MG63 (cell line): ENCODE data around the gene CCDC149. TPM values are rescaled to one million over a fixed set of nuclear protein-coding genes. Genes with fewer than 3 reads are reported as not detected.

Source experiments
- DNase-seq: peaks from one replicate; pipeline ENCODE4 v3.0.0-alpha.2; 2020
- H3K27me3 ChIP-seq: fragments of 250-450 bp; sonication (Bioruptor Pico); 2 replicates; pipeline ENCODE4 v1.5.1; 2020; ENCODE audit warnings: mild to moderate bottlenecking, moderate library complexity
- H3K36me3 ChIP-seq: fragments of 250-450 bp; sonication (Bioruptor Pico); 2 replicates; pipeline ENCODE4 v1.5.1; 2020; ENCODE audit warnings: mild to moderate bottlenecking, moderate library complexity
- H3K4me3 ChIP-seq: fragments of 250-450 bp; sonication (Bioruptor Pico); 2 replicates; pipeline ENCODE4 v1.5.1; 2020; ENCODE audit warnings: mild to moderate bottlenecking, moderate library complexity
- H3K9me3 ChIP-seq: fragments of 250-450 bp; sonication (Bioruptor Pico); 2 replicates; pipeline ENCODE4 v1.5.1; 2020; ENCODE audit warnings: mild to moderate bottlenecking, moderate library complexity
- total RNA-seq: library from RNA; depleted of rRNA; stranded (reverse); fragments of >200 nt; shearing (Covaris generic); gene quantifications from 2 replicates; pipeline ENCODE4 v1.2.3, GENCODE V29; 2014; ENCODE audit warnings: low replicate concordance

Gene CCDC149
- total RNA-seq, 1 experiment from 2014 or later, result 2.3 TPM

GRCh38 chr4:24783506-24783905 is 129.3 kb downstream of the CCDC149 start:
- no peak for DNase-seq
- Histone ChIP-seq H3K27me3 (no peaks in the 10 kb centered on the region), H3K4me3 (no peak overlapping the region)

DNA sequence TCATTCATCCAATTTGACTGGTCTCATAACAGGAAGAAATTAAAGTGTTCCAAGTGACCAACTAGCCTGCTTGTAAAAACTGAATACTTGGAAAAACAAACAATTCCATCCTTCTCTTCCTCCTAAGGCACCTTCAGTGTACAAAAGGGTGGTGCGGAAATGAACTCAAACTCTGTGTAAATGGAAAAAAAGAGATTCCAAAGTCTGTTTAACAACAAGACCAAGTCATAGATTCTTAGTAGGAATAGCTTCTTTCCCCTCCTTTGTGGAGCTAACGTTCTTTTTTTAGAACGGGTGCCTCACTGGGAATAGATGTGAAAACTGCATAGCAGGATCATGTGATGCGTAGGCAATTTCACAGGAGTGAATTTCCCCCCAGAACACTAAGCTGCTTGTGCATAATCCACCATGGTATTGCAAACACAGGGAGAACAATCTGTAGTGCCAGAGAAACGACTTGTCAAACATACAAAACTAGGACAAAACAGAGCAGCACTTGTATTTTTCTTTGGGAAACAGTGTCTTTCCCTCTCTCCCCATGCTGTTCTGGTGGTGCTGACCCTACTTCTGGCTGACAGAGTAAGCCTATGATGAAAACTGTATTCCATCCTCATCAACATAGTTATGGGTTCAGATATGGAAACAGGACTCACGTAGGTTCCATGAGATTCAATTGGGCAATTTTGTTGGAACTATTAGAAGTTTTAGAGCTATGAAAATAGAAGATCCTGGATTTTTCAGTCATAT is 130.7 kb downstream of the CCDC149 start:
- no peak for DNase-seq

More at GRCh38 chr4:24783506-24783905, 129.3 kb downstream of the CCDC149 start:
- H3K9me3 ChIP-seq, result 0 out of 2 replicates have a peak, but pooled peaks cover 5% of the 10 kb centered on the region
- no peaks in the 10 kb centered on the region for H3K36me3 ChIP-seq

GRCh38 chr4:24780936-24781495 is 131.8 kb downstream of the CCDC149 start:
- H3K4me3 ChIP-seq, result no peak overlapping the region
- H3K27me3 ChIP-seq, result no peaks in the 10 kb centered on the region
- DNase-seq, result no peak
- H3K9me3 ChIP-seq, result no peaks in the 10 kb centered on the region
- no peaks in the 10 kb centered on the region for H3K36me3 ChIP-seq

More for the DNA sequence above, 130.7 kb downstream of the CCDC149 start:
- no peaks in the 10 kb centered on the region for H3K27me3 ChIP-seq
- H3K4me3 ChIP-seq, result no peak overlapping the region
- no peaks in the 10 kb centered on the region for H3K36me3 ChIP-seq
- 0 out of 2 replicates have a peak, but pooled peaks cover under 1% of the 10 kb centered on the region for H3K9me3 ChIP-seq

DNA sequence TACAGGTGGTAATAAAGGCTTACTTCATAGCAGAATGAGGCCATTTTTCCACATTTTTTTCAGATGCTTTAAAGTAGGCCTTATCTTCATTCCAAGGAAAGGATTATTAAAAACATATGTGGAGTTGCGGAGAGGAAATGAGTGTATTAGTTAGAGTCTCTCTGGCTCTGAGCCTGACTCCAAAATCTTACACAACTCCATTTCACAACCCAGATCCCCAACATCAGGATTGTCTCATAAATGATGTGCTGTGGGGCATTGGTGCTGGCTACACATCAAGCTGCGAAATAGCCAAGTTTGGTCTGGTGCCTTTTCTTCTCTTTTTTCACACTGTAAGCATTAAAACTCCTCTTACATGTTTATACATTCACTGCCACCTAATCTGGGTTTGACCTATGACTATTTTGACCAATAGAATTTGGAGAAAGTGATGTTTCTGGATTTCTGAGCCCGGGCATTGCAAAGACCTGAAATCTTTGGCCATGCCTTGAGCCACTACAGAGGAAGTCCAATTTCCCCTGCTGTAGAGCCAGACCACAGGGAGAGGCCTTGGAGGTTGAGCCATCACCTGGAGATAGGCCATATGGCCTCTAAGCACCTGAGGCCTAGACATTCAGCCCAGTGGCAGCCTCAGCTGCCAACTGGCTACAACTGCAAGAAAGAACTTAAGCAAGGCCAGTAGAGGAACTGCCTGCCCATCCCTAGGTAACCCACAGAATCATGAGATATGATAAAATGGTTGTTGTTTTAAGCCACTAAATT is 134.2 kb downstream of the CCDC149 start:
- peak; percentile 80 for DNase-seq
- no peak overlapping the region for H3K4me3 ChIP-seq
- no peaks in the 10 kb centered on the region for H3K36me3 ChIP-seq
- no peaks in the 10 kb centered on the region for H3K27me3 ChIP-seq
- H3K9me3 ChIP-seq, result no peaks in the 10 kb centered on the region

GRCh38 chr4:24777536-24778463 is 135.0 kb downstream of the CCDC149 start:
- Histone ChIP-seq H3K27me3 (no peaks in the 10 kb centered on the region), H3K9me3 (no peaks in the 10 kb centered on the region), H3K4me3 (no peak overlapping the region), H3K36me3 (no peaks in the 10 kb centered on the region)
- no peak for DNase-seq

- H3K27me3 ChIP-seq, result no peaks in the 10 kb centered on the region
Observed at GRCh38 chr4:24775750-24776149, 137.1 kb downstream of the CCDC149 start.

GRCh38 chr4:24775032-24775605 is 137.7 kb downstream of the CCDC149 start:
- H3K9me3 ChIP-seq, result no peaks in the 10 kb centered on the region
- no peak overlapping the region for H3K4me3 ChIP-seq
- DNase-seq, result no peak
- no peaks in the 10 kb centered on the region for H3K27me3 ChIP-seq
- H3K36me3 ChIP-seq, result no peaks in the 10 kb centered on the region

More at GRCh38 chr4:24775750-24776149, 137.1 kb downstream of the CCDC149 start:
- Histone ChIP-seq H3K36me3 (no peaks in the 10 kb centered on the region), H3K4me3 (no peak overlapping the region), H3K9me3 (no peaks in the 10 kb centered on the region)
- no peak for DNase-seq

DNA sequence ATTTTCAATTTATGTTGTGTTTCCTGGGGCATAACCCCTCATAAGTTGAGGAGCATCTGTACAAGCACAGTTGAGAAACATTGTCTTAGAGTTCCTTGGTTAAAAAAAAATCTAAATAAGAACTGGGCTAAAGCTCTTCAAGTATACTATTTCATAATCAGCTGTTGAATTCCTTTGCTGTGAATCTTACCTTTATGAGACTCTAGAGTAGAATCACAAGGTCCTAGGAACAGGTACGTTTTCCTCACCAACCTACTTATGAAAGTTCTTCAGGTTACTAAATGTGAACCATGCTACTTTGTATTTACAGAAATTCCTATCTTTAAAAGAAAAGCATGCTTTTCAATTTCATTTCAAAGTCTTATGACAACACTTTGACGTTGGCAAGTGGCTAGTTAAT is 138.4 kb downstream of the CCDC149 start:
- Histone ChIP-seq H3K27me3 (no peaks in the 10 kb centered on the region), H3K36me3 (no peaks in the 10 kb centered on the region), H3K9me3 (no peaks in the 10 kb centered on the region), H3K4me3 (no peak overlapping the region)
- no peak for DNase-seq

- Histone ChIP-seq H3K36me3 (no peaks in the 10 kb centered on the region), H3K9me3 (no peaks in the 10 kb centered on the region), H3K4me3 (no peak overlapping the region), H3K27me3 (no peaks in the 10 kb centered on the region)
- DNase-seq, result no peak
Observed at GRCh38 chr4:24772952-24773351, 139.9 kb downstream of the CCDC149 start.

GRCh38 chr4:24772061-24772705 is 140.7 kb downstream of the CCDC149 start:
- DNase-seq, result no peak
- Histone ChIP-seq H3K4me3 (no peak overlapping the region), H3K27me3 (no peaks in the 10 kb centered on the region), H3K9me3 (no peaks in the 10 kb centered on the region), H3K36me3 (no peaks in the 10 kb centered on the region)

DNA sequence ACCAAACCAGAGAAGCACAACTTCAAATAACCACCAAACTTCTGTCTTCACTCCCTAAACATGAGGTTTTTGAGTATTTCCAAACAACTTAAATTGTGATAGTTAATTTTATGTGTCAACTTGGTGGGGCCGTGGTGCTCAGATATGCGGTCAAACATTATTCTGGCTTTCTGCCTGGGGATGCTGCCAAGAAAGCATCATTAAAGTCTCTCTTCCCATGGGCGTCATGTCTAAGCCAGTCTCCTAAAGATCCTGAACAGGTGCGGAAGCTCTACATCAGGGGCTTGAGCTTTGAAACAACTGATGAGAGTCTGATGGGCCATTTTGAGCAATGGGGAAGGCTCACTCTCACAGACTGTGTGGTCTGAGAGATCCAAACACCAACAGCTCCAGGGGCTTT is 141.6 kb downstream of the CCDC149 start:
- no peak overlapping the region for H3K4me3 ChIP-seq
- no peaks in the 10 kb centered on the region for H3K27me3 ChIP-seq
- no peaks in the 10 kb centered on the region for H3K9me3 ChIP-seq
- no peaks in the 10 kb centered on the region for H3K36me3 ChIP-seq
- DNase-seq, result no peak

DNA sequence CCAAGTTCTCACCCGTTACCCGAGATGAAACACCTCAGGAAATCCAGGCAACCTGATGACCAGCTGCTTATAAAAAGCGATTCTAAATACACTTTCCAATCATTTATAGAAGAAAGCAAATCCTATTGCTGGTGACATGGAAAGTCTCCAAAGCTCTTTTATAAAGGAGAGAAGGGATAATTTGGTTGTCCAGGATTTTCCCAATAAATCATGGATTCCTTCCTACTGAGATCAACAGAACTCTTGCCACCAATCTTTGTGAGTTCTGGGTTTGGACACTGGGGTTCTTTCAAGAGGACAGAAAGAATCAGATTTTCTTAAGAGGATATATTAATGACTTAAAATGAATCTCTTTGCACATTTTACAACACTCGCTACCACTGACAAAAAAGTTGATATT is 142.2 kb downstream of the CCDC149 start:
- Histone ChIP-seq H3K27me3 (no peaks in the 10 kb centered on the region), H3K4me3 (no peak overlapping the region), H3K36me3 (no peaks in the 10 kb centered on the region), H3K9me3 (no peaks in the 10 kb centered on the region)
- DNase-seq, result no peak

GRCh38 chr4:24770032-24770584 is 142.7 kb downstream of the CCDC149 start:
- Histone ChIP-seq H3K9me3 (no peaks in the 10 kb centered on the region), H3K27me3 (no peaks in the 10 kb centered on the region), H3K36me3 (no peaks in the 10 kb centered on the region), H3K4me3 (no peak overlapping the region)
- peak; percentile 88 for DNase-seq

- H3K27me3 ChIP-seq, result no peaks in the 10 kb centered on the region
- H3K4me3 ChIP-seq, result no peak overlapping the region
- no peaks in the 10 kb centered on the region for H3K9me3 ChIP-seq
- DNase-seq, result no peak
- no peaks in the 10 kb centered on the region for H3K36me3 ChIP-seq
Observed at GRCh38 chr4:24769571-24769970, 143.3 kb downstream of the CCDC149 start.

GRCh38 chr4:24768604-24769003 is 144.2 kb downstream of the CCDC149 start:
- no peaks in the 10 kb centered on the region for H3K27me3 ChIP-seq
- H3K36me3 ChIP-seq, result no peaks in the 10 kb centered on the region
- DNase-seq, result no peak
- H3K9me3 ChIP-seq, result no peaks in the 10 kb centered on the region
- no peak overlapping the region for H3K4me3 ChIP-seq
